GM10248 (cell line): Measurements from ENCODE around the gene DVL1.
"Not testable (repeated sequence)": the region's sequence is repeated elsewhere in the genome, so short reads cannot be mapped to it uniquely, and the experiment has no call there.

Experiments used
- CTCF ChIA-PET: fragments of 300-600 bp; sonication (Branson Sonifier 250); formaldehyde crosslinking; extraction: SDS; loops from one replicate; lab custom pipeline; 2021; ENCODE audit warnings: antibody characterized with exemption; lab: Yijun Ruan, JAX
- POLR2A ChIA-PET: fragments of 350-650 bp; sonication (Branson Sonifier 250); formaldehyde crosslinking; extraction: SDS; loops from one replicate; lab custom pipeline; 2020; ENCODE audit warnings: antibody characterized with exemption; lab: Yijun Ruan, JAX
- DNase-seq: peaks from one replicate; pipeline ENCODE4 v3.0.0; 2012; ENCODE audit errors: extremely low spot score
- TF ChIP-seq, protein P1 (sequence below): IDR thresholded peaks from 2 replicates; pipeline ENCODE4 v1.5.1; 2012; ENCODE audit warnings: mild to moderate bottlenecking, low read depth; ENCODE audit errors: extremely low read depth, missing control alignments, control extremely low read depth

The DVL1 gene

DNA sequence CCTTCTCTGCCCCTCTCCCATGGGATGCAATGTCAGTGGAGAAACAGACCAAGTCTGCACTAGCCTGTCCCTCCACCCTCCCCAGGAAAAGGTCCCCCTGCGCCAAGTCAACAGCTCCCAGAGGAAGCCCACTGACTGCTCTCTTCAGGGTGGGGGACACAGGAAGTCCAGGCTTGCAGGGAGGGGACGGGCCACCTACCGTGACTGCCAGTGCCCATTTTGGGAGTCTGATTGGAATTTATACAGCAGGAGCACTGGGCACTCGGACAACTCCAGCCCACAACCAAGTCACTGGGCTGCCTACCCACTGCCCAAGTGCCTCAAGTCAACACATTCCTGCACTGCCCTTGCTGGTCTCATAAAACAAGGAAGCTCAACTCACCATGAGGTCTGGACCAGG is 43.8 kb upstream of the DVL1 start:
- ChIA-PET POLR2A (no interaction called here), CTCF (interaction anchor here (2.2 kb wide), 1 partner anchor 21 kb away, joined by 5 read pairs; no protein-coding TSS in a partner anchor)
- no peak for DNase-seq
- TF ChIP-seq, protein P1, sequence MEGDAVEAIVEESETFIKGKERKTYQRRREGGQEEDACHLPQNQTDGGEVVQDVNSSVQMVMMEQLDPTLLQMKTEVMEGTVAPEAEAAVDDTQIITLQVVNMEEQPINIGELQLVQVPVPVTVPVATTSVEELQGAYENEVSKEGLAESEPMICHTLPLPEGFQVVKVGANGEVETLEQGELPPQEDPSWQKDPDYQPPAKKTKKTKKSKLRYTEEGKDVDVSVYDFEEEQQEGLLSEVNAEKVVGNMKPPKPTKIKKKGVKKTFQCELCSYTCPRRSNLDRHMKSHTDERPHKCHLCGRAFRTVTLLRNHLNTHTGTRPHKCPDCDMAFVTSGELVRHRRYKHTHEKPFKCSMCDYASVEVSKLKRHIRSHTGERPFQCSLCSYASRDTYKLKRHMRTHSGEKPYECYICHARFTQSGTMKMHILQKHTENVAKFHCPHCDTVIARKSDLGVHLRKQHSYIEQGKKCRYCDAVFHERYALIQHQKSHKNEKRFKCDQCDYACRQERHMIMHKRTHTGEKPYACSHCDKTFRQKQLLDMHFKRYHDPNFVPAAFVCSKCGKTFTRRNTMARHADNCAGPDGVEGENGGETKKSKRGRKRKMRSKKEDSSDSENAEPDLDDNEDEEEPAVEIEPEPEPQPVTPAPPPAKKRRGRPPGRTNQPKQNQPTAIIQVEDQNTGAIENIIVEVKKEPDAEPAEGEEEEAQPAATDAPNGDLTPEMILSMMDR: no peak

DNA sequence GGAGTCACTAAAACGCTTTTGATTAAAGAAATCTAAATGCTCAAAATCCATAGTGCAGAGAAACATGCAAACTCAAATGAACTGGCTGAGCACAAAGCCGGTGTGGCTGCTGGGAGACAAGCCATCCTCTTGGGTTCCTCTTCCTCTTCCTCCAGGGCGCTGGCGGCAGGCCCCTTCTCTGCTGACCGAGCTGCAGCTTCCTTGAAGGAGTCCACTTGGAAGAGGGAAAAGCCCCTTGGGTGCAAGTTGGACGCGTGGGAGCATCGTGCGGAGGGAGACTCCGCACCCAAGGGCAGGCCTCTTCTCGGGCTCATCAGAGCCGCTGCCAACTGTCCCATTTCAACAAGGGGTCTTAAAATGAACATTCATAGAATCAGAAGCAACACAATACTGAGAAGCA is 42.0 kb upstream of the DVL1 start:
- CTCF ChIA-PET: interaction anchor here (1.0 to 2.2 kb wide), 7 partner anchors 9 to 113 kb away, joined by 3 to 6 read pairs (median 3); partner anchors contain the start of gene AURKAIP1

DNA sequence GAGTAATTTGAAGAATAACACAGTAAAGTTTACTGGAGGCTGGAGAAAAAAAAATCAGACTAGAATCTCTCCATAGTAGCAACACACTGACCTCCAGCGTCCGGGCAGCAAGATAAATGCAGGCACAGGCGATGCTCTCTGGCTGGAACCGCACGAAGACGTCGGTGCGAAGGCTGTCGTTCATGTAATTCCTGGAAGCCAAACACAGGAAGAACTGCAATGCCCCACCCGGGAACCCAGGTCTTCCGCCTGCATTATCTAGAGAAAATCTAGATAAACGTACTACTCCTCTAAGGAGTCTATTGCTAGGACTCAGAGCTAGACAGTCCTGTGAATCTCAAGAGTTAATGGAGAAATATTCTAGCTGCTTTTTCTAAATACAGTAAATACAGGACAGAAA is 41.5 kb upstream of the DVL1 start:
- no peak for DNase-seq
- ChIA-PET CTCF (interaction anchor here (1.0 to 1.5 kb wide), 3 partner anchors 10 to 16 kb away, joined by 3 to 6 read pairs (median 4); partner anchors contain the start of gene AURKAIP1), POLR2A (no interaction called here)
- TF ChIP-seq, protein P1: no peak

More for the DNA sequence above, 42.0 kb upstream of the DVL1 start:
- no peak for DNase-seq
- POLR2A ChIA-PET: no interaction called here
- TF ChIP-seq, protein P1: no peak

DNA sequence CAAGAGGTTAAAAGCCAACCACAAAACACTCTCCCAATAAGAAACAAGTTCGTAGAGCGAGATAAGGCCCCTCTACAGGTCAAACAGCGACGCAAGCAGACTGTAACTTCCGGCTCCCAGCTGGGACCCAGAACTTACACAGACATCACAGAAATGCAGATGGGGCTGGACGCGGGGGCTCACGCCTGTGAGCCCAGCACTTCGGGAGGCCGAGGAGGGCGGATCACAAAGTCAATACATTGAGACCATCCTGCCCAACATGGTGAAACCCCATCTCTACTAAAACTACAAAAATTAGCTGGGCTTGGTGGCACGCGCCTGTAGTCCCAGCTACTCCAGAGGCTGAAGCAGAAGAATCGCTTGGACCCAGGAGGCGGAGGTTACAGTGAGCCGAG is 38.9 kb upstream of the DVL1 start:
- TF ChIP-seq, protein P1: no peak
- DNase-seq: no peak
- ChIA-PET POLR2A (interaction anchor here (1.5 kb wide), 1 partner anchor 11 kb away, joined by 8 read pairs; the partner anchor contains the start of gene CCNL2), CTCF (interaction anchor here (1.2 to 2.8 kb wide), 2 partner anchors 10 to 11 kb away, joined by 4 to 10 read pairs; partner anchors contain the start of gene CCNL2)

DNA sequence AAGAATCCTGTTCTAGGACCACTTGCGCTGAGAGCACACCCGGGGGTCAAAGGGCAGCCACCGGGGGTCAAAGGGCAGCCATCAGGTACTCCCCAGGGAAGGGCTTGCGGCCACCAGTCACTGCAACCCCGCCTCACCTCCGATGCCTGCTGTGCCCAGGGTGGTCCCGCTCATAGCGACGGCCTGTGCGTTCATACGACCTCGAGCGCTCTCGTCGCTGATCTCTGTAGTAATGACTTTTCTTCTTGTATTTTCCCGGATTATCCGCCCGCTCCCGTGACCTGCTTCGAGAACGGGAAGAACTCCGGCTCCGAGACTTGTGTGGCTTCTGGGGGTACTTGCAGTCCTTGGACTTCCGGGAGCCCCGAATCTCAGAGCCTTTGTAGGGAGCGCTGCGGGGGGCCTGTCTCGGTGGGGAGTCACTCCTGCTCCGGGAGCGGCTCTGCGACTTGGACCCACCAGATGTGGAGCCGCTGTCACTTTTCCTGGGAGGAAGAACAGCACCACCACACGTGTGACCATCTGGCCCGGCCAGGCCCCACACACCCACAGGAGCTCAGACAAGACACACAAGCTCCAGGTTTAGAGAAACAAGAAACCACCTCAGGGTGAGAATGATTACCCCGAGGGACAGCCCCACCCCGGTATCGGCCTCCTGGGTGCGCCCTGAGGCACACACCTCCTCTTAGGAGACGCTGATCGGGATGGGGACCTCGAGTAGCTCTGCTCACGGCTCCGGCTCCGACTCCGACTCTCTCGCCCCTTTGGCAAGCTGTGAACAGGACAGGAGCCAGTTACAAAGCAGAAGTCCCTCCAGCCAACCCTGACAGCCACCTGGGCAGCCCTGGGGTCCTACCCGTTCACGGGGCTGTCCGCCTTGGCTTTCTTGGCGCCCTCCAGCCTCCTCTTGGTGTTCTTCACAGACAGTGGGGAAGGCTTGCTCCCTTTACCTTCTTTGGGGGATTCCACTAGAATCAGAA is 38.2 kb upstream of the DVL1 start:
- ChIA-PET CTCF (interaction anchor here (1.2 to 2.8 kb wide), 2 partner anchors 9 to 11 kb away, joined by 4 to 10 read pairs; partner anchors contain the start of gene CCNL2), POLR2A (no interaction called here)
- TF ChIP-seq, protein P1: no peak

DNA sequence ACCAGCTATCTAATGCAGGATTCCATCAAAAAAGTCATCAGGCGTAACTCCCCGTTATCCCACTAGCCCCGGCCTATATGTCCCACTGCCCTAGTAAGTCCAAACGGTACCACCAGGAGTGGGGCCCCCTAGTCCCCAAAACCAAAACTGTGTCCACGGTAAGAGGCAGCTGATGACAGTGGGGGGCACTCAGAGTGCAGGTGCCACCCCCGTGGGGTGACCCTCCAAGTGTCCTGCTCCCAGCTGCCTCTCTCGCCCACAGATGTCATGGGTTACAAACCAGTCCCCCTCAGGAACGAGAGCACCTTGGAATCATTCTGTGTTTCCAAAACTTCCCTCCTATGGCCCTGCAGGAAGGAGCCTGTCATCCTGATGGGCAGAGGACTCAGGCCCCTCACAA is 36.7 kb upstream of the DVL1 start:
- CTCF ChIA-PET: interaction anchor here (1.2 to 1.5 kb wide), 3 partner anchors 11 to 14 kb away, joined by 3 to 8 read pairs (median 4); partner anchors contain the start of genes AURKAIP1 and CCNL2
- POLR2A ChIA-PET: interaction anchor here (0.8 kb wide), 1 partner anchor 9 kb away, joined by 3 read pairs; no protein-coding TSS in a partner anchor
- DNase-seq: no peak
- TF ChIP-seq, protein P1: no peak

More for the DNA sequence above, 38.2 kb upstream of the DVL1 start:
- DNase-seq: no peak

DNA sequence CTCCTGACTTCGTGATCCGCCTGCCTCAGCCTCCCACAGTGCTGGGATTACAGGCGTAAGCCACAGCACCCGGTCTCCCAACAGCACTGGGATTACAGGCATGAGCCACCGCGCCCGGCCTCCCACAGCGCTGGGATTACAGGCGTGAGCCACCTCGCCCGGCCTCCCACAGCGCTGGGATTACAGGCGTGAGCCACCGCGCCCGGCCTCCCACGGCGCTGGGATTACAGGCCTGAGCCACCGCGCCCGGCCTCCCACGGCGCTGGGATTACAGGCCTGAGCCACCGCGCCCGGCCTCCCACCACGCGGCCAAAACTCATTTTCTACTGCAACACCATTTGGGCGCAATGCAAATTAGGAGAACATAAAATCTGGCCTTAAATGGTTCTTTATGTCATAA is 36.1 kb upstream of the DVL1 start:
- CTCF ChIA-PET: interaction anchor here (1.2 to 1.5 kb wide), 4 partner anchors 10 to 14 kb away, joined by 3 to 8 read pairs (median 4); partner anchors contain the start of genes AURKAIP1 and CCNL2
- POLR2A ChIA-PET, DNase-seq: not testable (repeated sequence)
